Inferior parietal cortex (tissue), 1 donor: ENCODE data around the gene RUNDC3A.
A peak's percentile ranks its signal among the peaks of the same experiment; 100 is the strongest.

Experiments used
- DNase-seq: peaks from one replicate; pipeline ENCODE4 v3.0.0-alpha.2; 2016; ENCODE audit errors: extremely low spot score

The RUNDC3A gene

DNA sequence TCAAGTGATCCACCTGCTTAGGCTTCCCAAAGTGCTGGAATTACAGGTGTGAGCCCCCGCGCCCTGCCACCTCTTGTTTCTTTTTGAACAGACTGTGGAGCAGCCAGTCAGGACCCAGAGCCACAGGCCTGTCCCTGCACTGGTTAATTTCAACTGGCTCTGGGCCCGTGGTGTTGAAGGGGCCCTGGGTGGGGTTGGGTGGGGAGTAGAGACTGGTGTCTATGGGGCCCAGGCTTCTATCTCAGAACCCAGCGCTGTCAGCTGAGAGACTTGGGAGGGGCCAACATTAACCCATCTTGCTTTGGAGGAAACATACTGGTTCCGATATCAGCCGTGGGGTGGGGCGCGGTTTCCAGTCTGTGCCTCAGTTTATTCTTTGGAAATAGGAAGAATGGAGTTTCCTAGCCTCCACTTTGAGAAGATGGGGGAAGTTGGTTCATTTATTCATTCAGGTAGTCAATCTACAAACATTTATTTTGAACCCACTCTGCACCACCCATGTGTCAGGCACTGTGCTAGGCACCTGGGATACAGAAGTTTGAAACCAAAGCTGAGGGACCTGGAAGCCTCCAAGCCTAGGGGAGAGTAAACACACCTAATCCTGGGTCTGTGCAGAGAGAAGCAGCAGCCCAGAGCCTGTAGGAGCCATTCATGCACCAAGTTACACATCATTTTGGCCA lies 24.9 kb upstream of the RUNDC3A start:
- no peak for DNase-seq

DNA sequence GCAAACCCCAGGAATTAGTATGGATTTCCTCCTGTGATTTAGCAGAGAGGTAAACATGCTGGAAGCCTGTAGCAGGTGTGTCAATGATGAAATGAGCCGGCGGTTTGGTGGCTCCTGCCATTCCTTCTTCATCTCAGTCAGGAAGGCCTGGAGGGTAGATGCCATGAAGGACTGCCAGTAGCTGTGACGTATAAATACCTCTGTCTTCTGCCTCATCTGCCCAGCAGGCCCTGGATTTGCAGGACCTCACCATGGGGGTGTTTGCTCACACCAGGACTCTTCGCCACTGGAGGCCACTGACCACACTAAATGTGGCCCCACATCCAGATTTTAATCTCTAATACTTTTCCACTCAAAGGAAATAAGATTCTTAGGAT lies 24.4 kb upstream of the RUNDC3A start:
- DNase-seq: no peak

DNA sequence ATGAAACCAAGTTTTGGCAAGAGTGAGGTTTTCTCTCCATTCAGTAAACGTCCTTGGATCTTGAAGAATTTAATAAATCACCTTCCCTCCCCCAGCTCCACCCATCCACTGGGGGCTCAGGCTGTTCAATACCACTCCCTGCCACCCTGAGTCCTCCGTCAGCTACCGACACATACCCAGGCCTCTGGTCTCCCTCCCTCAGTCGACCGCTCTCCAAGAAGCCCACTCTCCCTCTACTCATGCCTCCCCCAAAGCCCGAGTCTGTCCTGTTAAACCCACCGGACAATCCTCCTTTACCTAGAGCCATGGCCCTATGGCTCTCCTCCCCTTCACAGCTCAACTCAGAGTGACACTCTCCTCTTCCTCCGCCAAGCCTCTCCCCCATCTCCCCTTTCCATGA lies 20.8 kb upstream of the RUNDC3A start:
- DNase-seq: no peak

DNA sequence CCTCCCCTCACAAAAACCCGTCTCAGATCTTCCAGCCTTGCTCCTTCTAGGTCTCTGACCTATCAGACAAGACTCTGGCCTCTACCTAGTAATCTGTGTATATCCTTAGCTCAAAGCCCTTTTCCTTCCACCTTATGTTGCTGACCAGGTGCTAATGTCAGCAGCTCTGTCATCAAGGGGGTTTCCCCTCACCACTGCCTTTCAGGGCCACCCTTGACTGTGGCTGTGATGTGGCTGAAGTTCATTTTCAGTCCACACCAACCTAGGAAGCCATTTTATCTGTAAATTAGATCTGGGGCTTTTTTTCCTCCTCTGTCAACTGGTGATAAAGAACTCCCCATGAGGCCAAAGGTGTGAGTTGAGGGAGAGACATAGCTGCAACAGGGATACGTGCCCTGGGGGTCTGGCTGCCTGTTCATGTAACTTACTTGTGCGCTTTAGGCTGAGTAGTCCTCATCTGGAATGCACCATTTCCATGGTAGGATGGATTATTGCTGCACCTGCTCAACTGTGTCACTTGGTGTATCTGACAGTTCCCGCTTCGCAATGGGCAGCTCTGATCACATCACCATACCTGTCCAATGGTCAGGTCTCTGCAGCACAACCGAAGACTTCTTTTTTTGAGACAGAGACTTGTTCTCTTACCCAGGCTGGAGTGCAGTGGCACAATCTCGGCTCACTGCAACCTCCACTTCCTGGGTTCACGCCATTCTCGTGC lies 14.7 kb upstream of the RUNDC3A start:
- no peak for DNase-seq

DNA sequence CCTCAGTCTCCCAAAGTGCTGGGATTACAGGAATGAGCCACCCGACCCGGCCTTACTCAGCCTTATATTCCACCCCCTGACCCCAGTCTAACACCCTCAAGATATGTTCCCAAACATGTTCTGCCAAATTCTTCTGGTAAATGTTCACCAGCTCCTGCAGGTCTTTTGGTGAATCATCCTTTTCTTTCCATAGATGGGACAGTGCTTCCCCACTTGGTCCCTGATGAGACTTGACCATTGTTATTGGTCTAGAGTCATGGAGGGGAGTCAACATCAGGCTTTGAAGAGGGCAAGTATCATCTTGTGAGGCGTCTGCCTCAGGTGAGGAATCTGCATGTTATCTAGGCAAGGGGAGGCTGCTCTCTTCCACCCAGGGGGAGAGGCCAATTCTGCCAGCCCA lies 10.4 kb upstream of the RUNDC3A start:
- DNase-seq: no peak

DNA sequence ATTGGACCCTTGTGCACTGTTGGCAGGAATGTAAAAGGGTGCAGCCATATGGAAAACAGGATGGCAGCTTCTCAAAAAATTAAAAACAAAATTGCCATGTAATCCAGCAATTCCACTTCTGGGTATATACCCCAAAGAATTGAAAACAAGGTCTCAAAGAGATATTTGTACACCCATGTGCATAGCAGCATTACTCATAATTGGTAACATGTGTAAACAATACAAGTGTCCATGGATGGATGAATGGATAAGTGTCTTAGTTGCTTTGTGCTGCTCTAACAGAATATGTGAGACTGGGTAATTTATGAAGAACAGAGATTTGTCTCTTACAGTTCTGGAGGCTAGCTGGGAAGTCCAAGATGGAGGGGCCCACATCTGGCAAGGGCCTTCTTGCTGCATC lies 3.8 kb upstream of the RUNDC3A start:
- DNase-seq: no peak

DNA sequence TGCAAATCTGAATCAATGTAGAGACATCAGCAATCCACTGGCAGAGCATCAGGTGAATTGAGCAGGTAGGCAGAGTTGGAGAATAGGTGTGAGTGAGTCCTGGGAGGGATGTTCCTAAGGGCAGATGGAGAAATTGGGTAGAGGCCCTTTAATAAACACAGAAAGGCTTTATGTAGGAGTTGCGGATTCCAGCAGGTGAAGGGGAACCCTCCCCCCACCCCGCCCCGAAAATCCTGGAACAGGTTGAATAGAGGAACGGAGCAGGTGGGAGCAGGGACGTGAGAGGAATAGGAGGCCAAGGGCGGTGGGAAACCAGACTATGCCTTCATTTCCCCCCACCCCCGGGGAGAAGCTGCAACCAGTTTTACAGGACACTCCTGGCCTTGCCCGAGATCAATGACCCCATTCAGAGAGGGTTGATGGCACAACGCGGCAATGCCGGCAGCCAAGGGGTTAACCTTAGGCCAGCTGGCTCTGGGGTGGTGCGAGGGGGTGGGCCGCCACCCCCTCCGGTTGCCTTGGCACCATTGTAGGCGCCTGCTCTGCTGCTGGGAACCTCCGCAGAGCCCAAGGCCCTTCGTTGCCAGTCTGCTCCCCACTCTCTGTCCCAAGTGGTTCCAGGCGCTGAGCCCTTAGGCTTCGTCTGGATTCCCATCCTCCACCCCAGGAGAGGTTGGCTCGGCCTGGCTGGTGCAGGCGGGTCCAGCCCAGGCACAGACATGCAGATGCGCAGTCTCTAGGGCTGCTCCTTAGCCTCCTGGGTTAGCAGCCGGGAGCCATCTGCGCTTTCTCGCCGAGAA lies 814 bp upstream of the RUNDC3A start:
- peak; percentile 65 for DNase-seq

DNA sequence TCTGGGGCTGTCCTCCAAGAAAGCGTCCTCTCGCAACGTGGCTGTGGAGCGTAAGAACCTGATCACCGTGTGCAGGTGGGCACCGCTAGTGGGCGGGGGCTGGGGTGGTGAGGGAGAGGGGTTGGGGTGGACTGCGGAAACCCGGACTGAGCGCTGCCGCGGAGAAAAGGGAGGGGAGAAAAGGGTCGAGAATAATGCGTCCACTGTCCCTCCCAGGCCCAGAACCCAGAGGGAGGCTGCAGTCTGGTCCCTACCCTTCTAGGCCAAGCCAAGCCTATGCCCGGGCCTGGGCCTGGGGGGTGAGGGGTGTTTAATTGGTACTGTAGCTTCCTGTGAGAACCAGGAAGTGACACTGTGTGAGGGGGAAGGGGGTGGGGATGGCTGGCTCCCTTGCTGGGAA lies 464 bp downstream of the RUNDC3A start:
- DNase-seq: no peak

DNA sequence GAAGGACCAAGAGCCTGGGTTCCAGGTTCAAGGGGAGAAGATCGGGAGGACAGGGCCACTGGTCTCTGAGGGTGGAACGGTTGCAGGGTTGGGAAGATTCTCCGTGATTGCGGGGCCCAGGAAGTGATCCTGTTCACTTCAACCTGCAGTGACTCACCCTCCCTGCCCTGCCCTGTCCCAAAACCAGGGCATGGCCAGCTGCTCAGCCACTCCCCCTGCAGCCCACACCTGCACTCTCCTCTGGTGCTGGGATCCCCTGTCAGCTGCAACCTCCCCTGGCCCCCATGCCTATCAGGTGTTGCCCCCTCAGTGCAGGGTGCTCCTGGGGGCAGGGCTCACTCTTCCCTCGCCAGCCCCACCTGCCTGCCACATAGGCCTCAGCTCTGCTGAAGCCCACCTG lies 1.1 kb downstream of the RUNDC3A start:
- DNase-seq: no peak

DNA sequence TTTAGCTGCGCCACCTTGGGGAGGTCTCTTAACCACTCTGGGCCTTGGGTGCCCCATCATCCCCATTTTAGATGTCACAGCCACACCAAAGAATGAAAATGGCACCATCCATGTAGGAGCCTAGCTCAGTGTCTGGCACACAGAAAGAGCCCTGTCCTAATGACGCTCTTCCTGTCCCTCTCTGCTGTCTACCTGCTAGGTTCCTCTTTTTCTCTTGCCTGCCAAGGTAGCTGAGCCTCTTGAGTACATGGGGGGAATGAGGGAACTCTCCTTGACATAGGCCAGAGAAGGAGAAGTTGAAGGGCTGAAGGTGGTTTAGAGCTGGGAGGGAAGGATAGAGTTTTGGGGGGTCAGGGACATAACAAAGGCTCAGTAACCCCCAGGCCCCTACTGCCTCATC lies 1.8 kb downstream of the RUNDC3A start:
- DNase-seq: no peak

DNA sequence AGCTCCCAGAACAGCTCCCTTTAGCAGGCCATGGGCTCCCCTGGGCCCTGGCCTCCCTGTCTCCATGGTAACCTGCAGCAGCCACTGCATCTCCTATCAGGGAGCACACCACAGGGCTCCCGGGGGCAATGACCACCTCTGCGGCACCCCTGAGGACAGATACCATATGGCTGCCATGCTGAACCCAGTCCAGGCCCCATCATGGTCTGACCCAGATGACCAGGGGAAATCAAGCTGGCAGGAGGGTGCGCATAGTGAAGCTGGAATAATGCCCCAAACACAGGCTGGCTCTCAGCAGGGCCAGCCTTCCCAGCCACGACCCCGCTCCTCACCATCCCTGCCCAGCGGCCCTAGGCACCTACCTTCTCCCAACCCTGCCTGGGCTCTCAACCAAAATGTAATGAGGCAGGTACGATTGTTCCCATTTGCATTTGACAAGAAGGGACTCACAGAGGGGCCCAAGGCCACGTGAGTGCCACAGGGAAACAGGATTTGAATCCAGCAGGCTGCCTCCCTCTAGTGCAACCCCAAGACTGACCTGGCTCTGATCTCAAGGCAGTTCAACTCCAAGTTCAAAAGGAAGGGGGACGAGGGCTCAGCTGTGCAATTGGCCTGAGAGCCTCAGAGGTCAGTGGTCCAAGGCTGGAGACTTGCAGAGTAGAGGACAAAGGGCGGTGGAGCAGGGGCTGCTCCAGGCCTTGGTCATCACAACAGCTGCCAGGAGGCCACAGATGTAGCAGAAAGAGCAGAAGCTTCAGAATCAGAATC lies 2.4 kb downstream of the RUNDC3A start:
- DNase-seq: no peak

DNA sequence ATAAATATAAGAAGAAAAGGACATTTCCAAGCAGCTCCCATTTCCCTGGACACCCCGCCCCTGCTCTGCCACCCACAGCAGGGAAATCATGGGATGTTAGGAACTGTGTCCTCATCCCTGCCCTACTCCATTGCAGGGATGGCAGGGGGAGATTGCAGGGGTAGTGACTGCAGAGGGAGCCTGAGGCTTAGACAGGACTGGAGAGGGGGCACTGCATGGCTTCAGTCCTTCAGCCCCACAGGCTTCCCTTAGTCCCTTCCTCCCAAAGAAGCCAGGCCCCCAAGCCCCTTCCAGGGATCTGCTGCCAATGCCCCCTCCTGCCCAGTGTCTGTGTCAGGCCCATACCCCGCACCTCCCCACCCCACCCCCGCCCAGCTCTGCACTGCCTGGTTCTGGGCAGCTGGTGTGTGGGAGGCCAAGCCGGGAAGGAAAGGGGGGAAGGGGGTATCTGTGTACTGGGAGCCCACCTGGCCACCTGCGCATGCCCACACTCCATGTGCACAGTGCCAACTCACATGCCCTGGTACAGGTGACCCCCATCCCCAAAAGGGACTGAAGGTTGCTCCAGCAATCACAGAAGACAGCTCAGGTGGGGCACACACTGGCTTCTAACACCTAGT lies 3.3 kb downstream of the RUNDC3A start:
- no peak for DNase-seq

DNA sequence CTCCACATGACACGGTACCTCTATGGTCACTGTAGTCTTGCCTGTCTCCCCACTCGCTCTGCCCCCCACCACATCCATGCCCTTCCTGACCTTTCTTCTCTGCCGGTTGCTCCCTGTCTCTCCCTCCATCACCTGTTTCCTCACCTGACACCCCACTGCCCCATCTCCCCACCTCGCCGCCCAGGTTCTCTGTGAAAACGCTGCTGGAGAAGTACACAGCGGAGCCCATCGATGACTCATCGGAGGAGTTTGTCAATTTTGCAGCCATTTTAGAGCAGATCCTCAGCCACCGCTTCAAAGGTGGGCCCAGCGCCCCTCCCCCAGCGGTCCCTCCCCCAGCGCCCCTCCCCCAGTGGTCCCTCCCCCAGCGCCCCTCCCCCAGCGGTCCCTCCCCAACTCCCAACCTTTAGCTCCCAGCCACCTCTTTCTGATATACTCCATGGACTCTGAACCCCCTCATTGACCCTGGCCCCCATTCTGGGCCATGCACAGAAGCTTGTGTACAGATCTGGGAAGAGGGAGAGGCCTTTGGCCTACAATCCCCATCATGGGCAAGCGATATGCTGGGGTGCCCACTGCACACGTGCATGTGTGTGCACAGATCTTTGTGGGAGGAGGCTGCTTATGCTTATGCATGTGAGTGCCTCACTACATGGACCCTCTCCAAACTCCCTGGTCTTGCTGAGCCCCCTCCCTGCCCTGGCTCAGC lies 4.1 kb downstream of the RUNDC3A start:
- no peak for DNase-seq

DNA sequence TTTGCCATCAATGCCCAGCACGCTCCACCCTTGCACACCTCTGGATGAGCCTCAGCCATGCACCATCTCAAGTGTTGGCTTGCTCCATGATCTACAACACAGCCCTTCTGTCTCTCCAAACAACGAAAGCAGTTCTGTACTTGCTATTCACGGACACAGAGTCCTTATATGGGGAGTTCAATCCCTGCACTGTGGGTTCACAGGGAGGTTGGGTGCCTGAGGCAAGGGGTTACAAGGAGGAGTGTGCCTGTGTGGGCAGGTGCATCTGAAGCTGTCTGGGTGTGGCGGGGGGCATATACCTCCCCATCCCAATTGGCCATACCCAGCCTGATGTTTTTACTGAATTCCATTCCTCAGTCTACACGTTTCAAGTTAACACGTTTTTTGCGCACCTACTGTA lies 5.6 kb downstream of the RUNDC3A start:
- no peak for DNase-seq

DNA sequence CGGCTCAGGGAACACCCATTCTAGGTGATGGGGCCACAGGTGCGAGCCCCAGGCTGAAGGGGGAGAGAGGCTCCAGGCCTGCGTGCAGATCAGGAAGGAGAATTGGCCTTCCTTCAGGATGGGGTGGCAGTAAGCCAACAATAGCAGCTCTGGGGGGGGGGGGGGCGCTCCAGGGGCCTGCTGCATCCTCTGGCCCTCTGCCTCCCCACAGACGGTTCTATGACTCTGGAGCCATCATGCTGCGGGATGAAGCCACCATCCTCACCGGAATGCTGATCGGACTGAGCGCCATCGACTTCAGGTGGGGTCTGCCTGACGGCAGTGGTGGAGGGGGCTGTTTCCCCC lies 6.1 kb downstream of the RUNDC3A start:
- DNase-seq: no peak

DNA sequence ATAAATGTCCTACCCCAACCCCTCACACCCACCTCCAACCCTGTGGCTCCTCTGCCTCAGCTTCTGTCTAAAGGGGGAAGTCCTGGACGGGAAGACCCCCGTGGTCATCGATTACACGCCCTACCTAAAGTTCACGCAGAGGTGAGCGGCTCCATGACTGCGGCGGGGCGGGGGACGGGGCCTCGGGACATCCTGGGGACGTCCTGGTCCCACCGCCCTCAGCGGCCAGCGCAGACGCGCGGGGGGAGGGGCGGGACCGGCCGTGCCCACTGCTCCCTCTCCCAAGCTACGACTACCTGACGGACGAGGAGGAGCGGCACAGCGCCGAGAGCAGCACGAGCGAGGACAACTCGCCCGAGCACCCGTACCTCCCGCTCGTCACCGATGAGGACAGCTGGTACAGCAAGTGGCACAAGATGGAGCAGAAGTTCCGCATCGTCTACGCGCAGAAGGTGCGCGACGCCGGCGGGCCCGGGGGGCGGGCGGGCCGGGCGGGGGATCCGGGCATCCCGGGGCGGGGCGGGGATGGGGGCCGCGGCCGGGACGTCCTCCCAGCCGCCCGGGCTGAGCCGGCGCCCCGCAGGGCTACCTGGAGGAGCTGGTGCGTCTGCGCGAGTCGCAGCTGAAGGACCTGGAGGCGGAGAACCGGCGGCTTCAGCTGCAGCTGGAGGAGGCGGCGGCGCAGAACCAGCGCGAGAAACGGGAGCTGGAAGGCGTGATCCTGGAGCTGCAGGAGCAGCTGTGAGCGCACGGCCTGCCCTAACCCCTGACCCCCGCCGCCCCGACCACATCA lies 6.7 kb downstream of the RUNDC3A start:
- no peak for DNase-seq

DNA sequence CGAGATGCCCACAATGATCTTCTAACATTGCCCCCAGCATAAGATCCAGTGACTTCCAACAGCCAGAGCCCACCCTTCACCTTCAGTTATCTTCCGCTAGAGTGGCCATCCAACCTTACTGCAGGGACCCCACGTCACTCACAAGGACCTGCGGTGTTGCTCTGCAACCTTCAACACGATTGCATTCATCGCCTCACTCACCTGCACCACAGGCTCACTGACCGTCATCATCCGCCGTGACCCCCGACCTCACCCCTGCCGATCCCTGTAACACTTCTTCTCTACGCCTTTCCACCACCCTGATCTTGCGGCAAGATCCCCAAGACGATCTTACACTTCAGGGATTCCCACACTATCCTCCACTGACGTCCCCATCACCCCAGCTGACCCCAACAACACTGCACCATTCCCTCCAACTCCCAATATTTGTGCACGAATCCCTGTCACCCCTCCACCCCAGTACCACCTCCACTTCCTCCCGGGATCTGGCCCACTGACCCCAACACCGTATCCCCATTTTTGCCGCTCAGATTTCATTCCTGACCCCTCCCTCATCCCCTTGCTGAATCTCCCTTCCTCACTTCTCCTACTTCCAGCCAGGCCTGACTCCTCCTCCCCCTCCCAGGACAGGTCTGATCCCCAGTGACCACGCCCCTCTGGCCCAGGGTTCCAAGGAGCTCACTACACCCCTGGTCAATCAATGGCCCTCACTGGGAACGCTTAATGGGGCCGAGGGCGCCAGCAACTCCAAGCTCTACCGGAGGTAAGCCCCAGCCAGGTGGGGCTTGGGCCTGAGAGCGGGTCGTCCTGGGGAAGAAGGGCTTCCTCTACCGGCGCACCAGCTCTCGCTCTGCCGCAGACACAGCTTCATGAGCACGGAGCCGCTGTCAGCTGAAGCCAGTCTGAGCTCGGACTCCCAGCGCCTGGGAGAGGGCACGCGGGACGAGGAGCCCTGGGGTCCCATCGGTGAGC lies 7.6 kb downstream of the RUNDC3A start:
- DNase-seq: no peak

DNA sequence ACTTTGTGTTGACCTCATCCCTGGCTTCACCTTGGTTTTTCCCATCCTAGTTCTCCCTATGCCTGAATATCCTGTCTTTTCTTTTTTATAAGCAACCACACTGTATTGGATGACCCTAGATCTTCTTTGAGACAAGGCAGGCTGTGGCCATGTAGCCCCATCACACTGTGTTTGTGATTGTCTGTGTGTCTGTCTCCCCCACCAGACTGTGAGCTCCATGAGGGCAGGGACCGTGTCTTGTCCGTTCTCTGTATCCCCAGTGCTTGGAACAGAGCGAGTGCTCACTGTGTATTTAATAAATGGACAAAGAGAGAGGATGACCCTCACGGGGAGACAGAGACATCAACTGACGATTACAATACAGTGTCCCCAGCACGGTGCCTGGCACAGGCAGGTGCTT lies 9.1 kb downstream of the RUNDC3A start:
- no peak for DNase-seq
